Esophagus squamous epithelium (tissue), 5 donors: ENCODE results near the gene SELENOP. TPM values are rescaled to one million over a fixed set of nuclear protein-coding genes. Genes with fewer than 3 reads are reported as not detected.
A peak's percentile ranks its signal among the peaks of the same experiment; 100 is the strongest.

Source experiments
- DNase-seq: peaks from one replicate; lab custom pipeline; 2025; lab: John Stamatoyannopoulos, UW
- H3K27ac ChIP-seq, 4 donors: fragments of 200-600 bp; sonication (generic); one replicate each; pipeline ENCODE4 v1.5.1; 2016 to 2019; ENCODE audit warnings: mild to moderate bottlenecking in 1 of 4
- H3K27me3 ChIP-seq, 4 donors: fragments of 200-600 bp; sonication (generic); 1 replicate in 3 of 4; 2 replicates in 1 of 4; pipeline versions ENCODE4 v1.5.1 to v1.6.0; 2017 to 2021; ENCODE audit warnings: antibody characterized with exemption in 1 of 4
- H3K36me3 ChIP-seq, 3 donors: fragments of 200-600 bp; sonication (generic); one replicate each; pipeline ENCODE4 v1.5.1; 2016 to 2019
- H3K4me1 ChIP-seq, 3 donors: fragments of 200-600 bp; sonication (generic); one replicate each; pipeline ENCODE4 v1.5.1; 2017 to 2019
- H3K4me3 ChIP-seq, 4 donors: fragments of 200-600 bp; sonication (generic); 1 replicate in 3 of 4; 2 replicates in 1 of 4; pipeline ENCODE4 v1.5.1; 2016 to 2019; ENCODE audit warnings: mild to moderate bottlenecking in 2 of 4, moderate library complexity in 1 of 4
- H3K9me3 ChIP-seq, 3 donors: fragments of 200-600 bp; sonication (generic); one replicate each; pipeline ENCODE4 v1.5.1; 2016 to 2019
- POLR2A ChIP-seq, 4 donors: fragments of 450-650 bp; IDR thresholded peaks; one replicate each; pipeline ENCODE4 v1.6.1; 2017; ENCODE audit warnings: antibody characterized with exemption in 4 of 4, mild to moderate bottlenecking in 4 of 4, moderate library complexity in 3 of 4
- WGBS, 2 donors: methylation state at CpG; one replicate each; pipeline ENCODE4 v1.1.5; 2018; 5-methylcytosine and 5-hydroxymethylcytosine counted together
- intact Hi-C: fragments of 100-400 bp; cut with DNase I; formaldehyde crosslinking; loops from one replicate; pipeline ENCODE4 v1.15.0; 2022
- total RNA-seq, 4 donors: library from RNA; depleted of rRNA; stranded (reverse); fragments of >200 nt; gene quantifications; one replicate each; pipeline ENCODE4 v1.1.0, GENCODE V29; 2016
- TF ChIP-seq, protein P1 (sequence below), 6 experiments: fragments of 450-650 bp in 4 of 6; fragments of 200-600 bp in 2 of 6; sonication (generic) in 2 of 6; IDR thresholded peaks; one replicate each; pipeline ENCODE4 v1.5.1; 2016 to 2019; ENCODE audit warnings: antibody characterized with exemption in 6 of 6, mild to moderate bottlenecking in 4 of 6, moderate library complexity in 4 of 6
- donor health status: DM: yes; HTN: yes; CAD: no.

The SELENOP gene, protein sequence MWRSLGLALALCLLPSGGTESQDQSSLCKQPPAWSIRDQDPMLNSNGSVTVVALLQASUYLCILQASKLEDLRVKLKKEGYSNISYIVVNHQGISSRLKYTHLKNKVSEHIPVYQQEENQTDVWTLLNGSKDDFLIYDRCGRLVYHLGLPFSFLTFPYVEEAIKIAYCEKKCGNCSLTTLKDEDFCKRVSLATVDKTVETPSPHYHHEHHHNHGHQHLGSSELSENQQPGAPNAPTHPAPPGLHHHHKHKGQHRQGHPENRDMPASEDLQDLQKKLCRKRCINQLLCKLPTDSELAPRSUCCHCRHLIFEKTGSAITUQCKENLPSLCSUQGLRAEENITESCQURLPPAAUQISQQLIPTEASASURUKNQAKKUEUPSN
- total RNA-seq, result 100 to 1,000 TPM in 2 of 4 donors, 10 to 100 TPM in 2; 74.7 to 381 (median 211) TPM

DNA sequence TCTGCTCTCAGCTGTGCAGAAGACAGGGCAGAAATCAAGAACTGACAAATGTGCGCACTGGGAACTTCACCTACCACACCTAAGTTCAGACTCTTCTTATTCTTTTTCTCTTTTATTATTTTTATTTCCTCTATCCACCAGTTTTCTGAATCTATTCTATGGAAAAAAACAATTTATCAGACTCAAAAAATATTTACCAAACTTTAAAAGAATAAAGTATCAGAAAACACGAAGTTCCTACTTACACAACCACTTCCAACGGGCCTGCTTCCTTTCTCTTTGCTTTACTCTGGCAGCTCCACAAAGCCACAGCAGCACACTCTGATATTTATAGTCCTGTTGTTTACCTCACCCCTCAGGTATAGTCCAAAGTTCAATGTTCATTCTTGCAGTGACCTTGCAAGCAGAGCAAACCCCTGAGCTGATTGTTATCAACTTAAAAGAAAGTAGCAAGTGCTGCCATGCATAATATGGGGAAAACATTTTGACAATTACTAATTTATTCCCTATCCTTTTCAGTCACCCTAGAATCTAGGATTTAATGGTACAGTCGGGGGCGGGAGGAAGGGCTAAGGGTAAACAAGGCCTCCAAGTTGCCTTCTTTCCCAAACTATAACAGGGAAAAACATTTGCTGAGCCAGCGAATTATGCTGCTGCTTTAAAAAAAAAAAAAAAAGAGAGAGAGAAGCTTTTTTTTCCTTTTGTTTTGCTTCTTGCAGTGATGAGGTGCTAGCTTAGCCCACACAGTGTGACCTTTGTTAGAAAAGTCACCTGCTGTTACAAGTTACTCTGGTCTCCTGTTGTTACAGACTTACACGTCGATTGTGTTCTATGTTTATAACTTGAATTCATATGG is at the start of gene SELENOP:
Gene SELENOP, minus strand, starts transcription at position 302 of the 856 bp plus-strand sequence. CDS start 3,539 bp downstream, outside the sequence.
- no peak for DNase-seq
- Histone ChIP-seq H3K27me3 (no peaks in the 10 kb centered on the region), H3K9me3 (no peaks in the 10 kb centered on the region), H3K4me3 (peak within 1 kb of the TSS; percentile 41 to 67 (median 56)), H3K36me3 (peaks cover 0 to 14% (median 0%) of the 10 kb centered on the region in 3 donors), H3K4me1 (peaks cover 10 to 71% (median 21%) of the 10 kb centered on the region in 3 donors), H3K27ac (peak within 1 kb of the TSS; percentile 77 to 89 (median 83))
- intact Hi-C loops, result loop anchor here (10.0 kb wide), 1 partner anchor 233 kb away; the partner anchor contains the start of gene ANXA2R
- 7 to 8% methylated on average over 8 of the region's 8 CpGs for WGBS, 2 donors
- TF ChIP-seq, protein P1, sequence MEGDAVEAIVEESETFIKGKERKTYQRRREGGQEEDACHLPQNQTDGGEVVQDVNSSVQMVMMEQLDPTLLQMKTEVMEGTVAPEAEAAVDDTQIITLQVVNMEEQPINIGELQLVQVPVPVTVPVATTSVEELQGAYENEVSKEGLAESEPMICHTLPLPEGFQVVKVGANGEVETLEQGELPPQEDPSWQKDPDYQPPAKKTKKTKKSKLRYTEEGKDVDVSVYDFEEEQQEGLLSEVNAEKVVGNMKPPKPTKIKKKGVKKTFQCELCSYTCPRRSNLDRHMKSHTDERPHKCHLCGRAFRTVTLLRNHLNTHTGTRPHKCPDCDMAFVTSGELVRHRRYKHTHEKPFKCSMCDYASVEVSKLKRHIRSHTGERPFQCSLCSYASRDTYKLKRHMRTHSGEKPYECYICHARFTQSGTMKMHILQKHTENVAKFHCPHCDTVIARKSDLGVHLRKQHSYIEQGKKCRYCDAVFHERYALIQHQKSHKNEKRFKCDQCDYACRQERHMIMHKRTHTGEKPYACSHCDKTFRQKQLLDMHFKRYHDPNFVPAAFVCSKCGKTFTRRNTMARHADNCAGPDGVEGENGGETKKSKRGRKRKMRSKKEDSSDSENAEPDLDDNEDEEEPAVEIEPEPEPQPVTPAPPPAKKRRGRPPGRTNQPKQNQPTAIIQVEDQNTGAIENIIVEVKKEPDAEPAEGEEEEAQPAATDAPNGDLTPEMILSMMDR (IDR thresholded peaks at IDR 0.05), result no peak
- peak in 3 of 4 donors; percentile 70 to 94 (median 78) for TF ChIP-seq POLR2A (IDR thresholded peaks at IDR 0.05)

DNA sequence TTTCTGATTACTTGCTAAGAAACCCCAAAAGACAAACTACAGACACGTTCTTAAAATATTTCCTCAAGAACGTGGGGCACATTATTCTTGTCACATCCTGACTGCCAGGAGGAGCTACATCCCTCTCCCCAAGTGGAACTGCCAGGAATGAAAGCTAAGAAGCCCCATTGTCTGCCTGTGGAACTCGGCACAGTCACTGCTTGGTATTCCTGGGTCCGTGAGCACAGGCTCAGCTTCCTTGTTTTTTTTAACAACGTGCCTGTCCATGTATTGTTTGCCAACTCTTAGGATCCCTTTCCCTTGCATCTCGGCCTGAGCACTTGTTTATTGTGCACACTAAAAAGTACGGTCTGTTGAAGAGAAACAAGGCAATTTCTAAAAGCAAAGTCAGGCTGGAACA is 47.0 kb upstream of the SELENOP start:
- WGBS, 2 donors, result 33% methylated on average over 7 of the region's 7 CpGs
- no peak for DNase-seq
- peak overlapping the region in 3 of 4 donors; percentile 21 to 41 (median 38) for H3K27ac ChIP-seq
- H3K4me3 ChIP-seq, result peak overlapping the region in 1 of 4 donors; percentile 22
- peaks cover 0 to 16% (median 12%) of the 10 kb centered on the region in 3 donors for H3K4me1 ChIP-seq
- no peaks in the 10 kb centered on the region for H3K27me3 ChIP-seq
- intact Hi-C loops, result no loop called here
- no peaks in the 10 kb centered on the region for H3K9me3 ChIP-seq
- TF ChIP-seq, protein P1 (IDR thresholded peaks at IDR 0.05), result no peak
- no peak for TF ChIP-seq POLR2A (IDR thresholded peaks at IDR 0.05)
- H3K36me3 ChIP-seq, result no peaks in the 10 kb centered on the region

DNA sequence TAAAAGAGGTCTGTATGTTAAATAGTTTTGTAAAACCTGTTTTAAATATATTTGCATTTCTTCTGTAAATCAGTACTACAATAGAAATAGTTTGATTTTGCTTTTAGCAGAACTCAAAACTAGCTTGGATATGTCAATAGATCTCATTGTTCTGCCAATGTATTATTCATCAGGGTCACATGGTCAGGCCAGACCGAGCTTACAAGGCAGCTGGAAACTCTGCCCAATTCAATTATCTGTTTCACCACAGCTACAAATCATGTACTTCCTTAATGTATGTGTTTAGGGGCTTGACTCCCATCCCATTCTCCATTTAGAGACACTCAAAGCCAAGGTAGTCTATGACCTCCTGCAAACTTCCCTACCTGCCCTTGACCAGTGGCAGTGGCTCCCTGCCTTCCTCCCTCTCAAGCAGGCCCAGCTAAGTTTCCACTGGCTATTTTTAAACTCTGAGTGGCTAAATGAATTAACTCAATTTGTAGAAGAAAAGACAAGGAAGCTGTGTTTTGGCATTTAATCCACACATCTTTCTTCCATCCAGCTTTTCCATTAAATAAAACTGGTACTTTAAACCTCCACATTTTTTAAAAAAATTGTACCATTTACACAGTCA is 46.4 kb upstream of the SELENOP start:
- H3K4me3 ChIP-seq, result no peak overlapping the region
- 0 to 13% methylated on average over 1 of the region's 1 CpG for WGBS, 2 donors
- intact Hi-C loops, result no loop called here
- no peak for DNase-seq
- H3K27ac ChIP-seq, result peak overlapping the region in 3 of 4 donors; percentile 21 to 41 (median 38)
- peaks cover 0 to 16% (median 12%) of the 10 kb centered on the region in 3 donors for H3K4me1 ChIP-seq
- H3K9me3 ChIP-seq, result no peaks in the 10 kb centered on the region
- no peaks in the 10 kb centered on the region for H3K36me3 ChIP-seq
- TF ChIP-seq, protein P1 (IDR thresholded peaks at IDR 0.05), result no peak
- TF ChIP-seq POLR2A (IDR thresholded peaks at IDR 0.05), result no peak
- no peaks in the 10 kb centered on the region for H3K27me3 ChIP-seq

DNA sequence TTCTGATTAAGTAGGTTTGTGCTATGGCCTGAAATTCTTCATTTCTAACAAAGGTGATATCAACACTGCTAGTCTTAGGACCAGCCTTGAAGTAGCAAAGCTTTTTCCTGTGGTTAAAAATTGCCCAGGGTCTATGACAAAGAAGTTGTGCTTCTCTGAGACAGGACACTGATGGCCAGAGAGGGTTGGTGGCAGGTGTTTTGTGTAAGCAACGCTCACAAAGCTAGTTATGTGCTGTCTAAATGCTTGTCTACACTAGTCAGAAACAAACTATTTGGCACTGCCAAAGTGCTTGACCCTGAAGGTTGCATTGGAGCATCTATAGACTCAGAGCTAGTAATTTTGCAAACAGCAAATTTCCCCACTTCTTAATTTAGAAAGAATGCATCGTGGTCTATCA is 44.1 kb upstream of the SELENOP start:
- TF ChIP-seq, protein P1 (IDR thresholded peaks at IDR 0.05), result no peak
- TF ChIP-seq POLR2A (IDR thresholded peaks at IDR 0.05), result no peak
- no peak overlapping the region for H3K4me3 ChIP-seq
- intact Hi-C loops, result no loop called here
- no peak for DNase-seq
- peaks cover 0 to 16% (median 12%) of the 10 kb centered on the region in 3 donors for H3K4me1 ChIP-seq
- H3K27ac ChIP-seq, result no peak overlapping the region
- H3K36me3 ChIP-seq, result no peaks in the 10 kb centered on the region
- 23 to 55% methylated on average over 2 of the region's 2 CpGs for WGBS, 2 donors
- H3K27me3 ChIP-seq, result no peaks in the 10 kb centered on the region
- no peaks in the 10 kb centered on the region for H3K9me3 ChIP-seq
